WTC11 (cell line): Measurements from ENCODE around the gene ASTN2. TPM values are rescaled to one million over a fixed set of nuclear protein-coding genes. Genes with fewer than 3 reads are reported as not detected.

Experiments
- ATAC-seq: fragments of 200-7000 bp; cut with Tn5 transposase; 2 replicates; pipeline ENCODE4 v1.10.0; 2021; ENCODE audit warnings: mild to moderate bottlenecking, moderate library complexity
- CTCF ChIA-PET: fragments of 300-600 bp; sonication (Branson Sonifier 250); formaldehyde crosslinking; loops from one replicate; lab custom pipeline; 2021; ENCODE audit warnings: antibody characterized with exemption; lab: Charles Lee
- POLR2A ChIA-PET: fragments of 350-600 bp; sonication (Branson Sonifier 250); formaldehyde crosslinking; loops from one replicate; lab custom pipeline; 2021; ENCODE audit warnings: antibody characterized with exemption; lab: Charles Lee
- DNase-seq: peaks from one replicate; pipeline ENCODE4 v3.0.0; 2021; ENCODE audit warnings: low spot score
- H3K27ac Mint-ChIP-seq: 2 replicates; pipeline ENCODE4 v1.8.0; 2021; ENCODE audit warnings: mixed read lengths
- H3K27me3 Mint-ChIP-seq: 2 replicates; pipeline ENCODE4 v1.8.0; 2021; ENCODE audit warnings: low read depth, mild to moderate bottlenecking, moderate library complexity, mixed read lengths
- H3K36me3 Mint-ChIP-seq: 2 replicates; pipeline ENCODE4 v1.8.0; 2021; ENCODE audit warnings: mixed read lengths
- H3K4me1 Mint-ChIP-seq: 2 replicates; pipeline ENCODE4 v1.8.0; 2022; ENCODE audit warnings: mixed read lengths
- H3K4me3 Mint-ChIP-seq: 2 replicates; pipeline ENCODE4 v1.8.0; 2021; ENCODE audit warnings: mild to moderate bottlenecking, moderate library complexity, mixed read lengths
- H3K9me3 Mint-ChIP-seq: 2 replicates; pipeline ENCODE4 v1.8.0; 2021; ENCODE audit warnings: mixed read lengths
- ATF2 ChIP-seq: sonication (generic); formaldehyde crosslinking; IDR thresholded peaks from 2 replicates; pipeline ENCODE4 v1.8.1; 2022; ENCODE audit warnings: low read depth, missing genetic modification reagents, borderline replicate concordance
- ESRRA ChIP-seq: sonication (generic); formaldehyde crosslinking; IDR thresholded peaks from 2 replicates; pipeline ENCODE4 v1.8.1; 2022; ENCODE audit warnings: mild to moderate bottlenecking, missing genetic modification reagents, borderline replicate concordance
- ETV6 ChIP-seq: sonication (generic); formaldehyde crosslinking; IDR thresholded peaks from 2 replicates; pipeline ENCODE4 v1.8.1; 2022; ENCODE audit warnings: mild to moderate bottlenecking, missing genetic modification reagents
- FOXP4 ChIP-seq: sonication (generic); formaldehyde crosslinking; IDR thresholded peaks from 2 replicates; pipeline ENCODE4 v1.8.0; 2022; ENCODE audit warnings: mild to moderate bottlenecking, missing genetic modification reagents
- GRHL2 ChIP-seq: fragments of 250-450 bp; sonication (Bioruptor Pico); IDR thresholded peaks from 2 replicates; pipeline ENCODE4 v1.8.0; 2022; ENCODE audit warnings: mild to moderate bottlenecking, moderate library complexity; ENCODE audit not compliant: insufficient replicate concordance, severe bottlenecking
- IRF1 ChIP-seq: sonication (generic); formaldehyde crosslinking; IDR thresholded peaks from 2 replicates; pipeline ENCODE4 v1.8.0; 2023; ENCODE audit warnings: missing genetic modification reagents
- JAZF1 ChIP-seq: fragments of 250-450 bp; sonication (Bioruptor Pico); IDR thresholded peaks from 2 replicates; pipeline ENCODE4 v1.9.0; 2021; ENCODE audit warnings: moderate library complexity, mild to moderate bottlenecking, inconsistent platforms
- NFATC4 ChIP-seq: fragments of 250-450 bp; sonication (Bioruptor Pico); IDR thresholded peaks from 2 replicates; pipeline ENCODE4 v1.9.0; 2021; ENCODE audit warnings: mild to moderate bottlenecking
- SMAD3 ChIP-seq: sonication (generic); formaldehyde crosslinking; IDR thresholded peaks from 2 replicates; pipeline ENCODE4 v1.8.0; 2022; ENCODE audit warnings: missing genetic modification reagents, mild to moderate bottlenecking, borderline replicate concordance
- SP1 ChIP-seq: sonication (generic); formaldehyde crosslinking; conservative IDR thresholded peaks from 2 replicates; pipeline ENCODE4 v1.8.1; 2022; ENCODE audit warnings: missing genetic modification reagents
- TEAD1 ChIP-seq: sonication (generic); formaldehyde crosslinking; IDR thresholded peaks from 2 replicates; pipeline ENCODE4 v1.8.0; 2022; ENCODE audit warnings: mild to moderate bottlenecking, missing genetic modification reagents
- TP53 ChIP-seq: sonication (generic); formaldehyde crosslinking; IDR thresholded peaks from 2 replicates; pipeline ENCODE4 v1.8.1; 2023; ENCODE audit warnings: mild to moderate bottlenecking, missing genetic modification reagents
- ZNF263 ChIP-seq: sonication (generic); formaldehyde crosslinking; IDR thresholded peaks from 2 replicates; pipeline ENCODE4 v1.8.1; 2022; ENCODE audit warnings: low read depth, mild to moderate bottlenecking, moderate library complexity, missing genetic modification reagents
- ZNF416 ChIP-seq: fragments of 250-450 bp; sonication (Bioruptor Pico); IDR thresholded peaks from 2 replicates; pipeline ENCODE4 v1.9.0; 2021; ENCODE audit warnings: mild to moderate bottlenecking, inconsistent platforms
- ZNF423 ChIP-seq: fragments of 250-450 bp; sonication (Bioruptor Pico); IDR thresholded peaks from 2 replicates; pipeline ENCODE4 v2.1.2; 2022; ENCODE audit warnings: mild to moderate bottlenecking, moderate library complexity
- ZNF425 ChIP-seq: fragments of 250-450 bp; sonication (Bioruptor Pico); conservative IDR thresholded peaks from 2 replicates; pipeline ENCODE4 v1.9.0; 2021; ENCODE audit warnings: mild to moderate bottlenecking
- total RNA-seq: library from RNA; stranded (reverse); gene quantifications from 3 replicates; pipeline ENCODE4 v1.2.3, GENCODE V29; 2021

ASTN2 gene
- total RNA-seq, 1 experiment from 2014 or later: 16.2 TPM

GRCh38 chr9:117097761-117098160, 317.1 kb downstream of the ASTN2 start:
- CTCF ChIA-PET: interaction anchor here (0.6 kb wide), 1 partner anchor 360 kb away, joined by 3 read pairs; no protein-coding TSS in a partner anchor
- ATAC-seq (no peak), DNase-seq (no peak)
- Mint-ChIP-seq H3K27ac (no peak overlapping the region), H3K4me3 (no peak overlapping the region), H3K27me3 (no peaks in the 10 kb centered on the region; the same call in 1 of the 2 replicates), H3K36me3 (no peaks in the 10 kb centered on the region), H3K4me1 (peaks cover 22% of the 10 kb centered on the region), H3K9me3 (no peaks in the 10 kb centered on the region)
- POLR2A ChIA-PET: no interaction called here
- TF ChIP-seq TP53 (CRISPR knock-in tag) (no peak), ZNF263 (CRISPR knock-in tag) (no peak), IRF1 (CRISPR knock-in tag) (no peak), JAZF1 (CRISPR knock-in tag) (no peak)

- ChIA-PET POLR2A (no interaction called here), CTCF (no interaction called here)
- DNase-seq: no peak
- no peak for ATAC-seq
- Mint-ChIP-seq H3K27me3 (no peaks in the 10 kb centered on the region; the same call in 1 of the 2 replicates), H3K9me3 (no peaks in the 10 kb centered on the region), H3K36me3 (no peaks in the 10 kb centered on the region), H3K27ac (no peak overlapping the region), H3K4me1 (peaks cover 38% of the 10 kb centered on the region), H3K4me3 (no peak overlapping the region)
- TF ChIP-seq ESRRA: no peak
- TF ChIP-seq FOXP4 (CRISPR knock-in tag): no peak
- no peak for TF ChIP-seq ZNF425 (CRISPR knock-in tag)
- no peak for TF ChIP-seq ZNF423 (CRISPR knock-in tag)
- TF ChIP-seq SP1 (CRISPR knock-in tag): no peak
- no peak for TF ChIP-seq NFATC4 (CRISPR knock-in tag)
- no peak for TF ChIP-seq TEAD1
- TF ChIP-seq ATF2 (CRISPR knock-in tag): no peak
- TF ChIP-seq GRHL2 (CRISPR knock-in tag): no peak
- no peak for TF ChIP-seq SMAD3
- no peak for TF ChIP-seq ETV6 (CRISPR knock-in tag)
Observed at GRCh38 chr9:117096138-117096537, 318.7 kb downstream of the ASTN2 start.

GRCh38 chr9:117095081-117095480, 319.8 kb downstream of the ASTN2 start:
- POLR2A ChIA-PET: no interaction called here
- H3K36me3 Mint-ChIP-seq: no peaks in the 10 kb centered on the region

More at GRCh38 chr9:117095081-117095480, 319.8 kb downstream of the ASTN2 start:
- Mint-ChIP-seq H3K4me3 (no peak overlapping the region), H3K4me1 (peaks cover 37% of the 10 kb centered on the region), H3K27me3 (no peaks in the 10 kb centered on the region; the same call in 1 of the 2 replicates), H3K9me3 (no peaks in the 10 kb centered on the region), H3K27ac (no peak overlapping the region)
- no peak for TF ChIP-seq ZNF416 (CRISPR knock-in tag)
- no peak for TF ChIP-seq IRF1 (CRISPR knock-in tag)
- TF ChIP-seq ZNF263 (CRISPR knock-in tag): no peak
- DNase-seq (no peak), ATAC-seq (no peak)
- CTCF ChIA-PET: interaction anchor here (0.8 kb wide), 1 partner anchor 11 kb away, joined by 3 read pairs; no protein-coding TSS in a partner anchor
